Right atrium auricular region (tissue), 2 donors: Measurements from ENCODE around the gene GGCX. TPM values are rescaled to one million over a fixed set of nuclear protein-coding genes. Genes with fewer than 3 reads are reported as not detected.

Experiments
- DNase-seq: peaks from one replicate; pipeline ENCODE4 v3.0.0-alpha.2; 2019; ENCODE audit warnings: low spot score
- H3K27ac ChIP-seq, 2 donors: fragments of 200-600 bp; sonication (generic); 1 replicate in 1 of 2; 2 replicates in 1 of 2; pipeline ENCODE4 v1.5.1; 2016 to 2019
- H3K27me3 ChIP-seq, 2 donors: fragments of 200-600 bp; sonication (generic); one replicate each; pipeline versions ENCODE4 v1.5.1 to v1.6.0; 2017 to 2019
- H3K36me3 ChIP-seq: fragments of 200-600 bp; sonication (generic); one replicate; pipeline ENCODE4 v1.5.1; 2016
- H3K4me1 ChIP-seq, 2 donors: fragments of 200-600 bp; sonication (generic); one replicate each; pipeline versions ENCODE4 v1.5.1 to v1.6.0; 2017 to 2019
- H3K4me3 ChIP-seq, 2 donors: fragments of 200-600 bp; sonication (generic); 1 replicate in 1 of 2; 2 replicates in 1 of 2; pipeline ENCODE4 v1.5.1; 2017 to 2019; ENCODE audit warnings: mild to moderate bottlenecking in 1 of 2, moderate library complexity in 1 of 2
- H3K9me3 ChIP-seq, 2 donors: fragments of 200-600 bp; sonication (generic); one replicate each; pipeline ENCODE4 v1.5.1; 2019
- CTCF ChIP-seq, 2 donors: fragments of 200-600 bp; sonication (generic); IDR thresholded peaks; one replicate each; pipeline ENCODE4 v1.5.1; 2019; ENCODE audit warnings: antibody characterized with exemption in 2 of 2
- total RNA-seq, 2 donors: library from RNA; depleted of rRNA; stranded (reverse); fragments of >200 nt; gene quantifications; one replicate each; pipeline ENCODE4 v1.1.0, GENCODE V29; 2016

Gene GGCX
- total RNA-seq, 2 donors from 2014 or later = 18.0 to 23.3 TPM

- Histone ChIP-seq H3K27me3 (no peaks in the 10 kb centered on the region), H3K36me3 (peaks cover 22% of the 10 kb centered on the region), H3K27ac (peak within 1 kb of the TSS; percentile 88 to 90), H3K9me3 (no peaks in the 10 kb centered on the region), H3K4me3 (peak within 1 kb of the TSS; percentile 78 to 89), H3K4me1 (peaks cover 0 to 60% of the 10 kb centered on the region in 2 donors)
- peak in 1 of 2 donors; percentile 20 for TF ChIP-seq CTCF (IDR thresholded peaks at IDR 0.05)
- DNase-seq = peak; percentile 95
Observed at GRCh38 chr2:85602476-85603234, 41.4 kb upstream of the GGCX start, which contains the start of gene TMEM150A. Gene TMEM150A (minus strand): TSS chr2:85602698. CDS start chr2:85601948, 750 bp downstream.

GRCh38 chr2:85601771-85602475 lies 40.6 kb upstream of the GGCX start:
- H3K4me3 ChIP-seq = peak overlapping the region; percentile 78 to 89
- H3K9me3 ChIP-seq = no peaks in the 10 kb centered on the region
- peak overlapping the region; percentile 88 to 90 for H3K27ac ChIP-seq
- no peaks in the 10 kb centered on the region for H3K27me3 ChIP-seq
- peaks cover 24% of the 10 kb centered on the region for H3K36me3 ChIP-seq
- DNase-seq = peak; percentile 79
- no peak for TF ChIP-seq CTCF (IDR thresholded peaks at IDR 0.05)
- peaks cover 0 to 60% of the 10 kb centered on the region in 2 donors for H3K4me1 ChIP-seq

- DNase-seq = no peak
- Histone ChIP-seq H3K36me3 (peaks cover 24% of the 10 kb centered on the region), H3K4me1 (peaks cover 0 to 60% of the 10 kb centered on the region in 2 donors), H3K27ac (peak overlapping the region; percentile 88 to 90), H3K27me3 (no peaks in the 10 kb centered on the region), H3K4me3 (peak overlapping the region; percentile 78 to 89), H3K9me3 (no peaks in the 10 kb centered on the region)
- no peak for TF ChIP-seq CTCF (IDR thresholded peaks at IDR 0.05)
Observed at GRCh38 chr2:85600951-85601770, 39.9 kb upstream of the GGCX start.

- no peak for DNase-seq
- Histone ChIP-seq H3K4me3 (no peak overlapping the region), H3K27me3 (no peaks in the 10 kb centered on the region), H3K9me3 (no peaks in the 10 kb centered on the region), H3K36me3 (peaks cover 24% of the 10 kb centered on the region), H3K27ac (no peak overlapping the region), H3K4me1 (peaks cover 0 to 53% of the 10 kb centered on the region in 2 donors)
- TF ChIP-seq CTCF (IDR thresholded peaks at IDR 0.05) = no peak
Observed at GRCh38 chr2:85600235-85600575, 38.9 kb upstream of the GGCX start.

- Histone ChIP-seq H3K27me3 (no peaks in the 10 kb centered on the region), H3K4me3 (no peak overlapping the region), H3K4me1 (peaks cover 0 to 53% of the 10 kb centered on the region in 2 donors), H3K9me3 (no peaks in the 10 kb centered on the region), H3K27ac (no peak overlapping the region), H3K36me3 (peaks cover 24% of the 10 kb centered on the region)
- TF ChIP-seq CTCF (IDR thresholded peaks at IDR 0.05) = no peak
- DNase-seq = no peak
Observed at GRCh38 chr2:85599468-85600234, 38.4 kb upstream of the GGCX start.
